HepG2 (cell line): ENCODE measurements around the gene ANGPTL2. TPM values are rescaled to one million over a fixed set of nuclear protein-coding genes. Genes with fewer than 3 reads are reported as not detected.

Source experiments
- ATAC-seq: fragments of 200-7000 bp; cut with Tn5 transposase; 3 replicates; pipeline ENCODE4 v1.9.1; 2020; ENCODE audit warnings: mild to moderate bottlenecking, moderate library complexity
- BruUV-seq: library from RNA; stranded (reverse); fragments of 400-500 nt; replicated peaks from 2 replicates; lab custom pipeline; 2021; lab: Mats Ljungman, UMichigan
- CTCF ChIA-PET: fragments of 300-600 bp; formaldehyde crosslinking; extraction: SDS; loops from one replicate; lab custom pipeline; 2021; ENCODE audit warnings: low total read pairs, inconsistent platforms, low intra/inter-chr PET ratio; lab: Yijun Ruan, JAX
- POLR2A ChIA-PET: fragments of 350-600 bp; sonication (Branson Sonifier 250); formaldehyde crosslinking; loops from one replicate; lab custom pipeline; 2020; ENCODE audit warnings: antibody characterized with exemption, inconsistent platforms; lab: Yijun Ruan, JAX
- DNase-seq: peaks from one replicate; pipeline ENCODE4 v3.0.0-alpha.2; 2015; ENCODE audit warnings: low spot score
- FAIRE-seq: peaks from 3 replicates; lab custom pipeline; 2011; peaks lifted over from hg19 to GRCh38; lab: Jason Lieb, UNC
- H2AFZ ChIP-seq: one replicate; pipeline ENCODE4 v1.6.1; 2011; ENCODE audit warnings: low read length, inconsistent platforms
- H3K27ac ChIP-seq: fragments of 300-600 bp; 3 replicates; pipeline ENCODE4 v1.8.0; 2011; ENCODE audit warnings: mixed run types, mild to moderate bottlenecking, mixed read lengths, low read length, inconsistent platforms; ENCODE audit not compliant: insufficient read depth; ENCODE audit errors: extremely low read length
- H3K27me3 ChIP-seq, 2 experiments: fragments of 200-600 bp in 1 of 2; 2 replicates in 1 of 2; 3 replicates in 1 of 2; pipeline versions ENCODE4 v1.6.0 to v1.8.0; 2011; ENCODE audit warnings: low read length in 2 of 2, mild to moderate bottlenecking in 2 of 2, moderate library complexity in 2 of 2, inconsistent platforms in 1 of 2; ENCODE audit not compliant: insufficient read depth in 2 of 2, control insufficient read depth in 1 of 2
- H3K36me3 ChIP-seq, 2 experiments: fragments of 200-600 bp in 1 of 2; replicated peaks in 1 of 2; 2 replicates in 1 of 2; 3 replicates in 1 of 2; pipeline versions ENCODE4 v1.5.1 to v1.8.0; 2011; ENCODE audit warnings: low read length in 2 of 2, inconsistent platforms in 1 of 2; ENCODE audit not compliant: insufficient read depth in 2 of 2, control insufficient read depth in 1 of 2
- H3K4me1 ChIP-seq: 2 replicates; pipeline ENCODE4 v1.5.1; 2012; ENCODE audit warnings: low read length, inconsistent platforms; ENCODE audit not compliant: insufficient read depth
- H3K4me2 ChIP-seq: 2 replicates; pipeline ENCODE4 v1.6.0; 2011; ENCODE audit warnings: low read depth, low read length, inconsistent platforms
- H3K4me3 ChIP-seq, 3 experiments: fragments of 200-600 bp in 1 of 3; sonication (generic), shearing (Covaris generic) in 1 of 3; replicated peaks in 1 of 3; 2 replicates each; pipeline ENCODE4 v1.5.1; 2011 to 2016; ENCODE audit warnings: low read length in 3 of 3, inconsistent platforms in 2 of 3, low read depth in 2 of 3, mild to moderate bottlenecking in 2 of 3, control low read depth in 1 of 3, mixed read lengths in 1 of 3; ENCODE audit not compliant: insufficient read depth in 1 of 3
- H3K79me2 ChIP-seq: one replicate; pipeline ENCODE4 v1.6.1; 2011; ENCODE audit warnings: low read length, inconsistent platforms; ENCODE audit not compliant: insufficient read depth
- H3K9ac ChIP-seq: 2 replicates; pipeline ENCODE4 v1.6.0; 2011; ENCODE audit warnings: mild to moderate bottlenecking, low read depth, low read length, inconsistent platforms; ENCODE audit not compliant: insufficient read depth
- H3K9me3 ChIP-seq: 2 replicates; pipeline ENCODE4 v1.5.1; 2012; ENCODE audit warnings: mild to moderate bottlenecking, low read length
- H4K20me1 ChIP-seq: 2 replicates; pipeline ENCODE4 v1.6.0; 2011; ENCODE audit warnings: inconsistent platforms, mild to moderate bottlenecking, low read length, moderate library complexity; ENCODE audit not compliant: insufficient read depth
- ATRX ChIP-seq: sonication (generic); formaldehyde crosslinking; IDR thresholded peaks from 2 replicates; pipeline ENCODE4 v1.4.0; 2020; ENCODE audit warnings: missing genetic modification reagents, borderline replicate concordance
- CHD4 ChIP-seq: fragments of 200-600 bp; sonication (generic); IDR thresholded peaks from 2 replicates; pipeline ENCODE4 v1.7.0; 2017; ENCODE audit warnings: mild to moderate bottlenecking, low read length, borderline replicate concordance
- FOSL1 ChIP-seq: sonication (generic); formaldehyde crosslinking; IDR thresholded peaks from 2 replicates; pipeline ENCODE4 v1.9.0; 2021; ENCODE audit warnings: missing genetic modification reagents, borderline replicate concordance
- HNRNPH1 ChIP-seq: fragments of 200-400 bp; formaldehyde crosslinking; optimal IDR thresholded peaks from 2 replicates; pipeline ENCODE3; 2017; ENCODE audit warnings: mild to moderate bottlenecking, low read depth, low read length
- MAFF ChIP-seq: IDR thresholded peaks from 2 replicates; pipeline ENCODE4 v1.6.1; 2011; ENCODE audit warnings: low read depth, low read length, improper control_type of control experiment
- NR2F1 ChIP-seq, 2 experiments: fragments of 450-650 bp in 1 of 2; formaldehyde crosslinking in 1 of 2; IDR thresholded peaks; 2 replicates each; pipeline versions ENCODE4 v1.5.0 to v1.6.1; 2016 to 2020; ENCODE audit warnings: mild to moderate bottlenecking in 1 of 2, missing compliant biosample characterization in 1 of 2, missing genetic modification reagents in 1 of 2, moderate library complexity in 1 of 2
- SRSF1 ChIP-seq: fragments of 200-400 bp; formaldehyde crosslinking; optimal IDR thresholded peaks from 2 replicates; pipeline ENCODE3; 2017; ENCODE audit warnings: mild to moderate bottlenecking, low read depth, low read length, moderate library complexity
- TAF1 ChIP-seq: sonication (generic); formaldehyde crosslinking; IDR thresholded peaks from 2 replicates; pipeline ENCODE4 v1.4.0; 2020; ENCODE audit warnings: missing genetic modification reagents
- YEATS2 ChIP-seq: sonication (generic); formaldehyde crosslinking; IDR thresholded peaks from 2 replicates; pipeline ENCODE4 v1.4.0; 2020; ENCODE audit warnings: missing genetic modification reagents, borderline replicate concordance
- ZFY ChIP-seq: sonication (generic); formaldehyde crosslinking; IDR thresholded peaks from 2 replicates; pipeline ENCODE4 v1.4.0; 2020; ENCODE audit warnings: missing genetic modification reagents
- ZNF569 ChIP-seq: sonication (generic); formaldehyde crosslinking; IDR thresholded peaks from 2 replicates; pipeline ENCODE4 v1.5.0; 2020; ENCODE audit warnings: mild to moderate bottlenecking, missing genetic modification reagents, moderate library complexity, borderline replicate concordance
- ZNF629 ChIP-seq: sonication (generic); formaldehyde crosslinking; conservative IDR thresholded peaks from 2 replicates; pipeline ENCODE4 v1.5.0; 2020; ENCODE audit warnings: missing genetic modification reagents
- WGBS: methylation state at CpG from one replicate; pipeline ENCODE4 v1.1.6; 2017; ENCODE audit warnings: low lambda C conversion rate; 5-methylcytosine and 5-hydroxymethylcytosine counted together
- in situ Hi-C: cut with HindIII; loops from 2 replicates; pipeline ENCODE4 v1.10.0; 2017; ENCODE audit warnings: low pct_unique_long_range_greater_than_20kb; ENCODE audit not compliant: extremely low pct_ligation_motif_present
- intact Hi-C: fragments of 100-400 bp; cut with micrococcal nuclease; formaldehyde crosslinking; loops from one replicate; pipeline ENCODE4 v1.10.0; 2022; ENCODE audit not compliant: unreplicated experiment
- polyA plus RNA-seq, 8 experiments: library from polyadenylated mRNA; depleted of rRNA in 3 of 8; stranded (reverse) in 7 of 8; unstranded in 1 of 8; fragments of >200 nt; fragmentation: Illumina TruSeq in 4 of 8; extraction: Trizol in 4 of 8; gene quantifications; 2 replicates each; pipeline versions ENCODE4 v1.2.1 to v1.2.3, GENCODE V29; 2011 to 2016; ENCODE audit warnings: low read depth in 4 of 8, missing spikeins in 1 of 8, mixed read lengths in 1 of 8; ENCODE audit not compliant: insufficient read depth in 1 of 8
- total RNA-seq, 5 experiments: library from RNA; depleted of rRNA; stranded (reverse); fragments of >200 nt; fragmentation: Illumina TruSeq; extraction: Trizol; gene quantifications; 2 replicates each; pipeline ENCODE4 v1.2.3, GENCODE V29; 2016; ENCODE audit warnings: low read depth in 1 of 5
- TF ChIP-seq, protein P1 (sequence below): sonication (generic); formaldehyde crosslinking; IDR thresholded peaks from 2 replicates; pipeline ENCODE4 v1.4.0; 2020; ENCODE audit warnings: missing genetic modification reagents, borderline replicate concordance
- TF ChIP-seq, protein P2 (sequence below): sonication (generic); formaldehyde crosslinking; IDR thresholded peaks from 2 replicates; pipeline ENCODE4 v1.4.0; 2020; ENCODE audit warnings: mild to moderate bottlenecking, missing genetic modification reagents, borderline replicate concordance

ANGPTL2 gene
- total and polyA plus RNA-seq, 2 of the 13 experiments (the other 11 are each of a cell fraction or from before 2014, with no cell fraction given) = 0.91 to 21.0 TPM

DNA sequence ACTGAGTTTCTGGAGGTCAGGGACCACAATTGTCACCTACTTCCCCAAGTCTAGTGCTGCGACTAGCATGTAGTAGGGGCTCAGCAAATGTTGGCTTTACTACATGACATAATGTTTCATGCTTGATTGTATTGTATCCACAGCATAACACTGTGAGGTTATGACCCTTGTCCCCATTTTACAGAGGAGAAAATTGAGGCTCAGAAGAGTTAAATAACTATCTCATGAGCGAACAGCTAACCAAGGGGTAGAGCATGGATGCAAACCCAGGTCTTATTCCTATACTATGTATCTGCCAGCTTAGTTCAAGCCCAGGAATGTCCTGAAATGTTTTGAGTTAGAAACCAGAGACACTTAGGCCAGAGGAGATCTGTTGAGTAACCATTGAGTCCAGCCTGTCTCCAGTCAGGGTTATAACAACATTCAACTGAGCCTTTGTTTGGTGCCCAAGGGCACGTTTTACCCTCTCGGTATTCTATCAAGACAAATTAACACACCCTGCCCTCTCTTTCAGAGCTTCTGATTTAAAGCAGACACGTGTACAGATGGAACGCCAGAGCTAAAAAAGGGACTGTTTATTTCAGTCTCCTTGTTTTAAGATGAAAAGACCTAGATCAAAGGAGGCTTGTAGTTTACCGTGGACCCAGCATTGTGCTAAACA lies 16.5 kb downstream of the ANGPTL2 start:
- Histone ChIP-seq H3K9me3 (no peaks in the 10 kb centered on the region), H3K27me3 (no peaks in the 10 kb centered on the region), H3K4me2 (peak overlapping the region; percentile 48; the same call in 1 of the 2 replicates), H2AFZ (no peak overlapping the region), H3K9ac (peak overlapping the region; percentile 31; the same call in 1 of the 2 replicates), H3K36me3 (no peaks in the 10 kb centered on the region; a peak in 1 of 5 replicates), H3K27ac (peak overlapping the region; percentile 15), H3K4me3 (peak overlapping the region in 1 of 3 experiments; percentile 21; a peak in 2 of 6 replicates), H3K4me1 (peaks cover 73% of the 10 kb centered on the region), H3K79me2 (no peaks in the 10 kb centered on the region), H4K20me1 (no peaks in the 10 kb centered on the region)
- TF ChIP-seq FOSL1 (CRISPR knock-in tag) (no peak), SRSF1 (no peak), YEATS2 (CRISPR knock-in tag) (no peak), ZNF569 (CRISPR knock-in tag) (no peak), ZNF629 (CRISPR knock-in tag) (peak; percentile 90), TAF1 (no peak), HNRNPH1 (no peak), CHD4 (peak; percentile 45; the same call in 1 of the 2 replicates), NR2F1 (CRISPR knock-in tag; IDR thresholded peaks at IDR 0.05) (0 out of 4 replicates have a peak, but pooled peaks of 1 of the 2 experiments have one; percentile 22), MAFF (no peak), ZFY (CRISPR knock-in tag) (no peak), ATRX (no peak)
- TF ChIP-seq, protein P1, sequence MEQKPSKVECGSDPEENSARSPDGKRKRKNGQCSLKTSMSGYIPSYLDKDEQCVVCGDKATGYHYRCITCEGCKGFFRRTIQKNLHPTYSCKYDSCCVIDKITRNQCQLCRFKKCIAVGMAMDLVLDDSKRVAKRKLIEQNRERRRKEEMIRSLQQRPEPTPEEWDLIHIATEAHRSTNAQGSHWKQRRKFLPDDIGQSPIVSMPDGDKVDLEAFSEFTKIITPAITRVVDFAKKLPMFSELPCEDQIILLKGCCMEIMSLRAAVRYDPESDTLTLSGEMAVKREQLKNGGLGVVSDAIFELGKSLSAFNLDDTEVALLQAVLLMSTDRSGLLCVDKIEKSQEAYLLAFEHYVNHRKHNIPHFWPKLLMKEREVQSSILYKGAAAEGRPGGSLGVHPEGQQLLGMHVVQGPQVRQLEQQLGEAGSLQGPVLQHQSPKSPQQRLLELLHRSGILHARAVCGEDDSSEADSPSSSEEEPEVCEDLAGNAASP (CRISPR knock-in tag) = no peak
- TF ChIP-seq, protein P2, sequence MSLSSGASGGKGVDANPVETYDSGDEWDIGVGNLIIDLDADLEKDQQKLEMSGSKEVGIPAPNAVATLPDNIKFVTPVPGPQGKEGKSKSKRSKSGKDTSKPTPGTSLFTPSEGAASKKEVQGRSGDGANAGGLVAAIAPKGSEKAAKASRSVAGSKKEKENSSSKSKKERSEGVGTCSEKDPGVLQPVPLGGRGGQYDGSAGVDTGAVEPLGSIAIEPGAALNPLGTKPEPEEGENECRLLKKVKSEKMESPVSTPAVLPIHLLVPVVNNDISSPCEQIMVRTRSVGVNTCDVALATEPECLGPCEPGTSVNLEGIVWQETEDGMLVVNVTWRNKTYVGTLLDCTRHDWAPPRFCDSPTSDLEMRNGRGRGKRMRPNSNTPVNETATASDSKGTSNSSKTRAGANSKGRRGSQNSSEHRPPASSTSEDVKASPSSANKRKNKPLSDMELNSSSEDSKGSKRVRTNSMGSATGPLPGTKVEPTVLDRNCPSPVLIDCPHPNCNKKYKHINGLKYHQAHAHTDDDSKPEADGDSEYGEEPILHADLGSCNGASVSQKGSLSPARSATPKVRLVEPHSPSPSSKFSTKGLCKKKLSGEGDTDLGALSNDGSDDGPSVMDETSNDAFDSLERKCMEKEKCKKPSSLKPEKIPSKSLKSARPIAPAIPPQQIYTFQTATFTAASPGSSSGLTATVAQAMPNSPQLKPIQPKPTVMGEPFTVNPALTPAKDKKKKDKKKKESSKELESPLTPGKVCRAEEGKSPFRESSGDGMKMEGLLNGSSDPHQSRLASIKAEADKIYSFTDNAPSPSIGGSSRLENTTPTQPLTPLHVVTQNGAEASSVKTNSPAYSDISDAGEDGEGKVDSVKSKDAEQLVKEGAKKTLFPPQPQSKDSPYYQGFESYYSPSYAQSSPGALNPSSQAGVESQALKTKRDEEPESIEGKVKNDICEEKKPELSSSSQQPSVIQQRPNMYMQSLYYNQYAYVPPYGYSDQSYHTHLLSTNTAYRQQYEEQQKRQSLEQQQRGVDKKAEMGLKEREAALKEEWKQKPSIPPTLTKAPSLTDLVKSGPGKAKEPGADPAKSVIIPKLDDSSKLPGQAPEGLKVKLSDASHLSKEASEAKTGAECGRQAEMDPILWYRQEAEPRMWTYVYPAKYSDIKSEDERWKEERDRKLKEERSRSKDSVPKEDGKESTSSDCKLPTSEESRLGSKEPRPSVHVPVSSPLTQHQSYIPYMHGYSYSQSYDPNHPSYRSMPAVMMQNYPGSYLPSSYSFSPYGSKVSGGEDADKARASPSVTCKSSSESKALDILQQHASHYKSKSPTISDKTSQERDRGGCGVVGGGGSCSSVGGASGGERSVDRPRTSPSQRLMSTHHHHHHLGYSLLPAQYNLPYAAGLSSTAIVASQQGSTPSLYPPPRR = no peak
- intact Hi-C loops (no loop called here), in situ Hi-C loops (no loop called here)
- FAIRE-seq = no peak
- DNase-seq = no peak
- ChIA-PET POLR2A (no interaction called here), CTCF (no interaction called here)
- 62% methylated on average over 7 of the region's 7 CpGs for WGBS
- no TSS peak for BruUV-seq
- no peak for ATAC-seq
